ENCODE results near the gene TNFRSF12A.
"Not testable (repeated sequence)": the region's sequence is repeated elsewhere in the genome, so short reads cannot be mapped to it uniquely, and the experiment has no call there.

The TNFRSF12A gene

GRCh38 chr16:3052571-3053329 lies 32.6 kb downstream of the TNFRSF12A start:
- not testable (repeated sequence) for H3K27ac Mint-ChIP-seq; H3K36me3 Mint-ChIP-seq (ENCODE audit: low read depth); H3K27me3 Mint-ChIP-seq; H3K4me3 Mint-ChIP-seq; H3K9me3 Mint-ChIP-seq
- peaks cover 40% of the 10 kb centered on the region for H3K4me1 Mint-ChIP-seq (ENCODE audit: low read depth)

GRCh38 chr16:3053330-3053710 lies 33.2 kb downstream of the TNFRSF12A start:
- not testable (repeated sequence) for H3K4me3 Mint-ChIP-seq

GRCh38 chr16:3054965-3055733 lies 35.0 kb downstream of the TNFRSF12A start:
- Mint-ChIP-seq H3K27me3 (no peaks in the 10 kb centered on the region), H3K9me3 (no peaks in the 10 kb centered on the region), H3K4me3 (peak overlapping the region; percentile 27), H3K4me1 (ENCODE audit: low read depth) (peaks cover 44% of the 10 kb centered on the region), H3K27ac (no peak overlapping the region), H3K36me3 (ENCODE audit: low read depth) (peaks cover 9% of the 10 kb centered on the region)

More at GRCh38 chr16:3053330-3053710, 33.2 kb downstream of the TNFRSF12A start:
- H3K27me3 Mint-ChIP-seq; H3K27ac Mint-ChIP-seq; H3K36me3 Mint-ChIP-seq (ENCODE audit: low read depth); H3K9me3 Mint-ChIP-seq: not testable (repeated sequence)
- peaks cover 38% of the 10 kb centered on the region for H3K4me1 Mint-ChIP-seq (ENCODE audit: low read depth)

GRCh38 chr16:3055734-3056115 lies 35.6 kb downstream of the TNFRSF12A start:
- H3K4me1 Mint-ChIP-seq (ENCODE audit: low read depth), result peaks cover 49% of the 10 kb centered on the region
- H3K27ac Mint-ChIP-seq; H3K27me3 Mint-ChIP-seq; H3K36me3 Mint-ChIP-seq (ENCODE audit: low read depth); H3K4me3 Mint-ChIP-seq; H3K9me3 Mint-ChIP-seq: not testable (repeated sequence)

- no peak overlapping the region for H3K27ac Mint-ChIP-seq
- peaks cover 9% of the 10 kb centered on the region for H3K36me3 Mint-ChIP-seq (ENCODE audit: low read depth)
- no peaks in the 10 kb centered on the region for H3K27me3 Mint-ChIP-seq
Observed at GRCh38 chr16:3056336-3057180, 36.4 kb downstream of the TNFRSF12A start.

GRCh38 chr16:3057181-3058138 lies 37.3 kb downstream of the TNFRSF12A start:
- H3K4me3 Mint-ChIP-seq, result peak overlapping the region; percentile 47
- H3K4me1 Mint-ChIP-seq (ENCODE audit: low read depth), result peaks cover 53% of the 10 kb centered on the region
- peaks cover 9% of the 10 kb centered on the region for H3K36me3 Mint-ChIP-seq (ENCODE audit: low read depth)
- H3K27me3 Mint-ChIP-seq, result no peaks in the 10 kb centered on the region
- H3K9me3 Mint-ChIP-seq, result no peaks in the 10 kb centered on the region
- H3K27ac Mint-ChIP-seq, result peak overlapping the region; percentile 17

More at GRCh38 chr16:3056336-3057180, 36.4 kb downstream of the TNFRSF12A start:
- Mint-ChIP-seq H3K4me1 (ENCODE audit: low read depth) (peaks cover 50% of the 10 kb centered on the region), H3K9me3 (no peaks in the 10 kb centered on the region), H3K4me3 (peak overlapping the region; percentile 47)

- Mint-ChIP-seq H3K4me1 (ENCODE audit: low read depth) (peaks cover 57% of the 10 kb centered on the region), H3K27me3 (no peaks in the 10 kb centered on the region), H3K36me3 (ENCODE audit: low read depth) (peaks cover 9% of the 10 kb centered on the region), H3K4me3 (peak overlapping the region; percentile 85), H3K27ac (no peak overlapping the region), H3K9me3 (no peaks in the 10 kb centered on the region)
Observed at GRCh38 chr16:3058139-3059030, 38.2 kb downstream of the TNFRSF12A start.

- no peaks in the 10 kb centered on the region for H3K27me3 Mint-ChIP-seq
- peak overlapping the region; percentile 90 for H3K27ac Mint-ChIP-seq
- H3K4me3 Mint-ChIP-seq, result peak overlapping the region; percentile 85
- peaks cover 55% of the 10 kb centered on the region for H3K4me1 Mint-ChIP-seq (ENCODE audit: low read depth)
- H3K36me3 Mint-ChIP-seq (ENCODE audit: low read depth), result peaks cover 9% of the 10 kb centered on the region
- H3K9me3 Mint-ChIP-seq, result no peaks in the 10 kb centered on the region
Observed at GRCh38 chr16:3059041-3059722, 39.0 kb downstream of the TNFRSF12A start.

GRCh38 chr16:3059723-3060242 lies 39.6 kb downstream of the TNFRSF12A start:
- Mint-ChIP-seq H3K27ac (peak overlapping the region; percentile 90), H3K9me3 (no peaks in the 10 kb centered on the region), H3K4me1 (ENCODE audit: low read depth) (peaks cover 57% of the 10 kb centered on the region), H3K36me3 (ENCODE audit: low read depth) (peaks cover 9% of the 10 kb centered on the region), H3K4me3 (peak overlapping the region; percentile 81), H3K27me3 (no peaks in the 10 kb centered on the region)

- peaks cover 57% of the 10 kb centered on the region for H3K4me1 Mint-ChIP-seq (ENCODE audit: low read depth)
- no peaks in the 10 kb centered on the region for H3K9me3 Mint-ChIP-seq
- H3K27me3 Mint-ChIP-seq, result no peaks in the 10 kb centered on the region
- peak overlapping the region; percentile 81 for H3K4me3 Mint-ChIP-seq
- peak overlapping the region; percentile 90 for H3K27ac Mint-ChIP-seq
- H3K36me3 Mint-ChIP-seq (ENCODE audit: low read depth), result peaks cover 5% of the 10 kb centered on the region
Observed at GRCh38 chr16:3060339-3061127, 40.4 kb downstream of the TNFRSF12A start.

- H3K36me3 Mint-ChIP-seq (ENCODE audit: low read depth), result peaks cover 12% of the 10 kb centered on the region
- no peak overlapping the region for H3K4me3 Mint-ChIP-seq
- peaks cover 45% of the 10 kb centered on the region for H3K4me1 Mint-ChIP-seq (ENCODE audit: low read depth)
- H3K27ac Mint-ChIP-seq, result no peak overlapping the region
- no peaks in the 10 kb centered on the region for H3K9me3 Mint-ChIP-seq
- H3K27me3 Mint-ChIP-seq, result no peaks in the 10 kb centered on the region
Observed at GRCh38 chr16:3062553-3062952, 42.4 kb downstream of the TNFRSF12A start.
